ENCODE results near the gene KIRREL3. TPM values are rescaled to one million over a fixed set of nuclear protein-coding genes. Genes with fewer than 3 reads are reported as not detected.

Gene KIRREL3
- polyA plus RNA-seq, 1 experiment, result 2.3 TPM

DNA sequence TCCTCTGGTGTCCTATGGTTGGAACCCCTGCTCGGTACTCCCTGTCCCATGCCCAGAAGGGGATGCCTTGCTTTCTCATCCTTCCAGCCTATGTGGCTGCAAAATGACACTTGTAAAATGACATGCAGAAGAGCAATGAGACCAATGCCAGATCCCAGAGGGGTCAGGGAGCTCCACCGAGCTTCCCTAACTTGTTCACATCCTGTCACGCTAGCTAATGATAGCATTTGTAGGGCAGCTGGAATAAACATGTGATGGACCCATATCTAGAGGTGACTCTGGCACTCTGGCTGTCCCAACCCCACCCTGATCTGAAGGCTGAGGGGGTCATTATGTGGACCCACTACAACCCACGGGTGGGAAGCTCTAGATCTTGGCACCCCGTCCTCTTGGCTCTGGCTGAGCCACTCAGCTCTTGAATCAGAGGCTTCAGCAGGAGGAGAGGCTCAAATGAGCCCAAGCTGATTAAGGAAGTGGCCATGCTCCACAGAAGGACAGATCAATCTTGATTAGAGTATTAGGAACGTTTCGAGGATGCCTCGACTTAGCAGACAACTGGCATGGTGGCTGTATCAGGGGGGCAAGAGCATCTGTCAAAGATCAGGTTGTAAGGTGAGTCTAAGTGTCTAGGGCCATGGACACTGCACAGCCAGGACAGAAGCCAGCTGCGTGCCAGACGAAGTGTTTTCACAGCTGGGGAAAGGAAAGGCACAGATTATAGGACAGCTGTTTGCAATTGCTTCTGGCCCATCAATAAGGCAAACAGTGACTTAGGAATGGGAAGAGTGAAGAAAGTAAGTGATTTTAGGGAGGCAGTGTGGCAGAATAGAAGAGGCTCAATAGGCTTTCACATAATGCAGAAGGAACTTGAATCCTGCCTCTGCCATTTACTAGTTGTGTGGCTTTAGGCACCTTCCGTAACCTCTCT lies 182.8 kb downstream of the KIRREL3 start:
- TF ChIP-seq, protein P1, sequence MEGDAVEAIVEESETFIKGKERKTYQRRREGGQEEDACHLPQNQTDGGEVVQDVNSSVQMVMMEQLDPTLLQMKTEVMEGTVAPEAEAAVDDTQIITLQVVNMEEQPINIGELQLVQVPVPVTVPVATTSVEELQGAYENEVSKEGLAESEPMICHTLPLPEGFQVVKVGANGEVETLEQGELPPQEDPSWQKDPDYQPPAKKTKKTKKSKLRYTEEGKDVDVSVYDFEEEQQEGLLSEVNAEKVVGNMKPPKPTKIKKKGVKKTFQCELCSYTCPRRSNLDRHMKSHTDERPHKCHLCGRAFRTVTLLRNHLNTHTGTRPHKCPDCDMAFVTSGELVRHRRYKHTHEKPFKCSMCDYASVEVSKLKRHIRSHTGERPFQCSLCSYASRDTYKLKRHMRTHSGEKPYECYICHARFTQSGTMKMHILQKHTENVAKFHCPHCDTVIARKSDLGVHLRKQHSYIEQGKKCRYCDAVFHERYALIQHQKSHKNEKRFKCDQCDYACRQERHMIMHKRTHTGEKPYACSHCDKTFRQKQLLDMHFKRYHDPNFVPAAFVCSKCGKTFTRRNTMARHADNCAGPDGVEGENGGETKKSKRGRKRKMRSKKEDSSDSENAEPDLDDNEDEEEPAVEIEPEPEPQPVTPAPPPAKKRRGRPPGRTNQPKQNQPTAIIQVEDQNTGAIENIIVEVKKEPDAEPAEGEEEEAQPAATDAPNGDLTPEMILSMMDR (IDR thresholded peaks at IDR 0.05; ENCODE audit: low read depth, low read length), result no peak
- H3K27ac ChIP-seq (ENCODE audit: low read depth, low read length), result no peak overlapping the region
- no peak for DNase-seq (ENCODE audit: low read depth, low spot score)
- no peaks in the 10 kb centered on the region for H3K27me3 ChIP-seq (ENCODE audit: control insufficient read depth, insufficient read depth, low read length)
- no peaks in the 10 kb centered on the region; the same call in 1 of the 2 replicates for H3K9me3 ChIP-seq (ENCODE audit: control insufficient read depth, insufficient read depth, low read length)
- H3K4me3 ChIP-seq (ENCODE audit: low read depth, low read length), result no peak overlapping the region
- ChIA-PET CTCF (interaction anchor here (1.4 to 2.2 kb wide), 3 partner anchors 101 to 337 kb away, joined by 4 to 5 read pairs (median 4); no protein-coding TSS in a partner anchor), POLR2A (no interaction called here)

DNA sequence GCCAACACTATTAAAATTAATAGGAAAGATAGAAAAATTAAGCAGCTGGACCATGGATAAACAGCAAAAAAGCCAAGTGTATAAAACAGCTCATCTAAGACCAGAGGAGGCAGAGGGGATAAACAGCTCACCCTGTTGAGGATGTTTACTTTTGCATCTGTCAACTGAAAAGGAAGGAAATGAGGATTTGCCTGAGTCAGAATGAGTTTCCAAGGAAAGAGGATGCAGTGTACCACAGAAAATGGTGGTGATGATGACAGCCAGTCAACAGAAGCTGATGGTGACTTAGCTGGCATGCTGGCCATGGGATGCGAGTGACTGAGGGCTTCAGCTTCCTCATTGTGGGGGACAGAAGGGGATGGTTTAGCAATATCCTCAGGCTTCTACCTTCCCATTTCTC lies 183.5 kb downstream of the KIRREL3 start:
- ChIA-PET POLR2A (no interaction called here), CTCF (interaction anchor here (1.4 to 2.2 kb wide), 3 partner anchors 101 to 337 kb away, joined by 4 to 5 read pairs (median 4); no protein-coding TSS in a partner anchor)
- TF ChIP-seq, protein P1 (IDR thresholded peaks at IDR 0.05; ENCODE audit: low read depth, low read length), result no peak
- no peak overlapping the region for H3K27ac ChIP-seq (ENCODE audit: low read depth, low read length)
- no peaks in the 10 kb centered on the region for H3K27me3 ChIP-seq (ENCODE audit: control insufficient read depth, insufficient read depth, low read length)
- H3K4me3 ChIP-seq (ENCODE audit: low read depth, low read length), result no peak overlapping the region
- H3K9me3 ChIP-seq (ENCODE audit: control insufficient read depth, insufficient read depth, low read length), result no peaks in the 10 kb centered on the region; the same call in 1 of the 2 replicates
- DNase-seq (ENCODE audit: low read depth, low spot score), result no peak

DNA sequence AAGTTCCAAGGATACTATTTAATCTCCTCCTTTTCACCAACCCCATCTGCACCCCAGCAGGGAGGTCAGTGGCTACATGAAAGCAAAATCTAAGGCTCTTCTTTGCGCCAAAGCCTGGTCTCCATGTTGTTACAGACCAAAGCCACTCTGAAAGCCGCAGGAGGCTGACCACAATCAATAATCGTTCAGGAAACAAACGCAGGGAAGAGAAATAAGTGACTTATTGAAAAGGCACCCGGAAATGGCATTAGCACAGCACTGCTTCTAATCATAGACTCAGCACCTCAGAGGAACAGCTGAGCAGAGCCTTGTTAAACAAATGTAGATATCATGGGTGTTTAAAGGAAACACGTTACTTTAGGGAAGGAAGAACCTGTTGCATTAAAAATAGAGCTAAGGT lies 183.9 kb downstream of the KIRREL3 start:
- Histone ChIP-seq H3K27ac (ENCODE audit: low read depth, low read length) (no peak overlapping the region), H3K4me3 (ENCODE audit: low read depth, low read length) (no peak overlapping the region), H3K9me3 (ENCODE audit: control insufficient read depth, insufficient read depth, low read length) (no peaks in the 10 kb centered on the region; the same call in 1 of the 2 replicates), H3K27me3 (ENCODE audit: control insufficient read depth, insufficient read depth, low read length) (no peaks in the 10 kb centered on the region)
- ChIA-PET CTCF (interaction anchor here (1.4 to 2.2 kb wide), 3 partner anchors 100 to 336 kb away, joined by 4 to 5 read pairs (median 4); no protein-coding TSS in a partner anchor), POLR2A (no interaction called here)
- TF ChIP-seq, protein P1 (IDR thresholded peaks at IDR 0.05; ENCODE audit: low read depth, low read length), result no peak
- no peak for DNase-seq (ENCODE audit: low read depth, low spot score)

DNA sequence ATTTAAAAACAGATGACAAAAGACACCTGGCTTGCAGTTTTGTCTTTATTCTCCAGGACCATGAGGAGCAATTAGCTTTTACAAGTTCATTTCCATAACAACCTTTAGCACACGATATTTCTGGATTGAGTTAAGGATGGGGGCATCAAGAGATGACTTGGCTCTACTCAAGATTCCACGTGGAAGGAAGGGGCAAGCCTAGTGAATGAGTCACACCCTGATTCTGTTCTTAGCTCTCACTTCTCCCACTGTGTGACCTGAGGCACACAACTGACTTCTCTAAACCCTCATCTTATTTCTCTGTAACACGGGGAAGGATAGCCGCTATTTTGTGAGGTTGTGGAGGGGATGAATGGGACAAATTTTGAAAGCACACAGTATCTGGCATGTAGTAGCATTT lies 185.5 kb downstream of the KIRREL3 start:
- Histone ChIP-seq H3K27me3 (ENCODE audit: control insufficient read depth, insufficient read depth, low read length) (no peaks in the 10 kb centered on the region), H3K27ac (ENCODE audit: low read depth, low read length) (no peak overlapping the region), H3K4me3 (ENCODE audit: low read depth, low read length) (no peak overlapping the region), H3K9me3 (ENCODE audit: control insufficient read depth, insufficient read depth, low read length) (no peaks in the 10 kb centered on the region; the same call in 1 of the 2 replicates)
- DNase-seq (ENCODE audit: low read depth, low spot score), result no peak
- ChIA-PET CTCF (interaction anchor here (0.9 to 1.2 kb wide), 3 partner anchors 20 to 175 kb away, joined by 3 to 5 read pairs (median 4); no protein-coding TSS in a partner anchor), POLR2A (no interaction called here)
- TF ChIP-seq, protein P1 (IDR thresholded peaks at IDR 0.05; ENCODE audit: low read depth, low read length), result no peak

DNA sequence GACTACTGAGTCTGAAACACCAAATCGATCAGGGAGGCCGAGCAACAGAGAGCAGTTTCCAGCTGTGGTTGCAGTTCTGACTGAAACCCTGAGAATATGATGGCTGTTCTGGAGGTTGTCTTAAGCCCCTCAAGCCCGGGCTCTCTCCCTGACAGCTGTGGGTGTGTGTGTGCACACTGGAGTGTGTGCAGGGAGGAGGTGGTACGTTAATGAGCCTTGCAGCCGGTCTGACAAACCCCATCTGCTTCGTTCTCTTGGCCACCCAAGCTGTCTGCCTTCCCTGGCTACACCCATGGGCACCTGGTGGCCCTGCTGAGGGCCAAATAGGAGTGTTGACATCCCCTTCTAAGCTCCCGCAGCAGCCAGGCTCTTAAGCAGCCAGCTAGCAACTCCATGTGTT lies 189.8 kb downstream of the KIRREL3 start:
- DNase-seq (ENCODE audit: low read depth, low spot score), result no peak
- no peaks in the 10 kb centered on the region; the same call in 1 of the 2 replicates for H3K9me3 ChIP-seq (ENCODE audit: control insufficient read depth, insufficient read depth, low read length)
- H3K4me3 ChIP-seq (ENCODE audit: low read depth, low read length), result no peak overlapping the region
- CTCF ChIA-PET, result interaction anchor here (1.4 kb wide), 1 partner anchor 94 kb away, joined by 9 read pairs; no protein-coding TSS in a partner anchor
- no peak overlapping the region for H3K27ac ChIP-seq (ENCODE audit: low read depth, low read length)
- POLR2A ChIA-PET, result no interaction called here
- TF ChIP-seq, protein P1 (IDR thresholded peaks at IDR 0.05; ENCODE audit: low read depth, low read length), result no peak
- H3K27me3 ChIP-seq (ENCODE audit: control insufficient read depth, insufficient read depth, low read length), result no peaks in the 10 kb centered on the region
